HepG2 (cell line): Measurements from ENCODE around the gene SDR9C7. TPM values are rescaled to one million over a fixed set of nuclear protein-coding genes. Genes with fewer than 3 reads are reported as not detected.

Experiments
- ARHGAP35 ChIP-seq: sonication (generic); formaldehyde crosslinking; IDR thresholded peaks from 2 replicates; pipeline ENCODE4 v1.9.0; 2022; ENCODE audit warnings: mild to moderate bottlenecking, inconsistent platforms, moderate library complexity, missing genetic modification reagents, borderline replicate concordance
- HHEX ChIP-seq: IDR thresholded peaks from 2 replicates; pipeline ENCODE4 v1.6.1; 2016; ENCODE audit warnings: control low read depth
- MED1 ChIP-seq: sonication (generic); formaldehyde crosslinking; IDR thresholded peaks from 2 replicates; pipeline ENCODE4 v1.4.0; 2020; ENCODE audit warnings: missing genetic modification reagents
- NR2C2 ChIP-seq: sonication (generic); formaldehyde crosslinking; IDR thresholded peaks from 2 replicates; pipeline ENCODE4 v1.4.0; 2020; ENCODE audit warnings: missing genetic modification reagents, mild to moderate bottlenecking, moderate library complexity, borderline replicate concordance
- PCBP1 ChIP-seq: fragments of 200-400 bp; formaldehyde crosslinking; IDR thresholded peaks from 2 replicates; pipeline ENCODE4 v1.6.1; 2017; ENCODE audit warnings: mild to moderate bottlenecking, low read depth, low read length, borderline replicate concordance
- RAD21 ChIP-seq: fragments of 450-650 bp; formaldehyde crosslinking; IDR thresholded peaks from 2 replicates; pipeline ENCODE4 v1.5.0; 2020; ENCODE audit warnings: mild to moderate bottlenecking
- REPIN1 ChIP-seq: sonication (generic); formaldehyde crosslinking; IDR thresholded peaks from 2 replicates; pipeline ENCODE4 v1.8.0; 2022; ENCODE audit warnings: missing genetic modification reagents, low read depth, mild to moderate bottlenecking, borderline replicate concordance
- RFX3 ChIP-seq: IDR thresholded peaks from 2 replicates; pipeline ENCODE4 v1.6.1; 2016; ENCODE audit warnings: missing biosample characterization, missing genetic modification reagents
- SAP130 ChIP-seq: IDR thresholded peaks from 2 replicates; pipeline ENCODE4 v1.6.1; 2016; ENCODE audit warnings: low read depth
- SOX13 ChIP-seq, 3 experiments: fragments of 450-650 bp in 1 of 3; sonication (generic) in 1 of 3; formaldehyde crosslinking in 1 of 3; IDR thresholded peaks in 2 of 3; conservative IDR thresholded peaks in 1 of 3; 2 replicates each; pipeline versions ENCODE4 v1.5.0 to v1.6.1; 2016 to 2020; ENCODE audit warnings: antibody characterized with exemption in 1 of 3, mild to moderate bottlenecking in 1 of 3, missing compliant biosample characterization in 1 of 3, missing genetic modification reagents in 1 of 3, moderate library complexity in 1 of 3
- STAT5B ChIP-seq: sonication (generic); formaldehyde crosslinking; IDR thresholded peaks from 2 replicates; pipeline ENCODE4 v1.4.0; 2020; ENCODE audit warnings: missing genetic modification reagents
- ZNF143 ChIP-seq: sonication (generic); formaldehyde crosslinking; IDR thresholded peaks from 2 replicates; pipeline ENCODE4 v1.4.0; 2020; ENCODE audit warnings: missing genetic modification reagents
- ZNF430 ChIP-seq: sonication (generic); formaldehyde crosslinking; IDR thresholded peaks from 2 replicates; pipeline ENCODE4 v1.9.0; 2021; ENCODE audit warnings: mild to moderate bottlenecking, missing genetic modification reagents
- ZNF552 ChIP-seq: sonication (generic); formaldehyde crosslinking; IDR thresholded peaks from 2 replicates; pipeline ENCODE4 v1.9.0; 2022; ENCODE audit warnings: missing genetic modification reagents, mild to moderate bottlenecking, borderline replicate concordance
- ZNF558 ChIP-seq: sonication (generic); formaldehyde crosslinking; IDR thresholded peaks from 2 replicates; pipeline ENCODE4 v1.9.0; 2022; ENCODE audit warnings: mild to moderate bottlenecking, missing genetic modification reagents, borderline replicate concordance
- polyA plus RNA-seq, 8 experiments: library from polyadenylated mRNA; depleted of rRNA in 3 of 8; stranded (reverse) in 7 of 8; unstranded in 1 of 8; fragments of >200 nt; fragmentation: Illumina TruSeq in 4 of 8; extraction: Trizol in 4 of 8; gene quantifications; 2 replicates each; pipeline versions ENCODE4 v1.2.1 to v1.2.3, GENCODE V29; 2011 to 2016; ENCODE audit warnings: low read depth in 4 of 8, missing spikeins in 1 of 8, mixed read lengths in 1 of 8; ENCODE audit not compliant: insufficient read depth in 1 of 8
- total RNA-seq, 5 experiments: library from RNA; depleted of rRNA; stranded (reverse); fragments of >200 nt; fragmentation: Illumina TruSeq; extraction: Trizol; gene quantifications; 2 replicates each; pipeline ENCODE4 v1.2.3, GENCODE V29; 2016; ENCODE audit warnings: low read depth in 1 of 5
- TF ChIP-seq, protein P1 (sequence below): IDR thresholded peaks from 2 replicates; pipeline ENCODE4 v1.6.1; 2012; ENCODE audit warnings: low read length, improper control_type of control experiment
- TF ChIP-seq, protein P2 (sequence below): sonication (generic); formaldehyde crosslinking; IDR thresholded peaks from 2 replicates; pipeline ENCODE4 v1.4.0; 2020; ENCODE audit warnings: missing genetic modification reagents; ENCODE audit errors: not compliant biosample characterization
- TF ChIP-seq, protein P3 (sequence below): sonication (generic); formaldehyde crosslinking; conservative IDR thresholded peaks from 2 replicates; pipeline ENCODE4 v1.4.0; 2020; ENCODE audit warnings: missing genetic modification reagents
- TF ChIP-seq, protein P4 (sequence below), 2 experiments: sonication (generic) in 1 of 2; formaldehyde crosslinking in 1 of 2; IDR thresholded peaks; 2 replicates each; pipeline versions ENCODE4 v1.4.0 to v1.6.1; 2018 to 2020; ENCODE audit warnings: missing genetic modification reagents in 2 of 2, borderline replicate concordance in 1 of 2, low read depth in 1 of 2, mild to moderate bottlenecking in 1 of 2, missing biosample characterization in 1 of 2

The SDR9C7 gene
- total and polyA plus RNA-seq, 2 of the 13 experiments (the other 11 are each of a cell fraction or from before 2014, with no cell fraction given) = 0.04 TPM; not detected in 1

DNA sequence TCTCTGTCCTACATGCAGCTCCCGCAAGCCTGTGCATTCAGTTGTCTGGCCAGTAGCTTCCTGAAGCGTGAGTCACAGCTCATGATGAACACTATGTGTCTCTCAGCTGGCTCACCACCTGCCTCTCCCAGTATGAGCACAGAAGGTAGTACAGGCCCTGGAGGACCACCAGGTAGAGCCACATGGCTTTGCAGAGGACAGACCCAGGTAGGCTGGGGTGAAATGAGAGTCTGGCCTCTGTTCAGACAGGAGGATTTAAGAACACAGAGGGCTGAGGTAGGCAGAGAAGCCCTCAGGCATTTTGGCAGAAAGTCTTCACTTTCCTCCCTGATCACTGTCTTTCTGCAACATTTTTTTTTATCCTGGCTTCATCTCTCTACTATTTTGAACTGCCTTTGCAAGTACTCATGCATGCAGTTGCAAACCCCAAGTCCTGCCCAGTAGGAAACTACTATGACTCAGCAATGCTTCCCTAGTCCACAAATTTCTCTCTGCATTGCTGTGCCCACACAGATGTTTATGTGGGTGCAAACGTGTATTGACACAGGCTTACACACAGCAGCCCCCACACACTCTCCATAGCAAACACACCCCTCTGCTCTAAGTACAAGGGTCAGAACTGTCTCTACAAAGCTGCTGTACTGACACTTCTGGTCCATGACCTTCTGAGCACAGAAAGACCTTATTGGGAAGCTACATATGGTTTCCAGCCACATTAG, 7.2 kb upstream of the SDR9C7 start (continued):
- TF ChIP-seq, protein P1, sequence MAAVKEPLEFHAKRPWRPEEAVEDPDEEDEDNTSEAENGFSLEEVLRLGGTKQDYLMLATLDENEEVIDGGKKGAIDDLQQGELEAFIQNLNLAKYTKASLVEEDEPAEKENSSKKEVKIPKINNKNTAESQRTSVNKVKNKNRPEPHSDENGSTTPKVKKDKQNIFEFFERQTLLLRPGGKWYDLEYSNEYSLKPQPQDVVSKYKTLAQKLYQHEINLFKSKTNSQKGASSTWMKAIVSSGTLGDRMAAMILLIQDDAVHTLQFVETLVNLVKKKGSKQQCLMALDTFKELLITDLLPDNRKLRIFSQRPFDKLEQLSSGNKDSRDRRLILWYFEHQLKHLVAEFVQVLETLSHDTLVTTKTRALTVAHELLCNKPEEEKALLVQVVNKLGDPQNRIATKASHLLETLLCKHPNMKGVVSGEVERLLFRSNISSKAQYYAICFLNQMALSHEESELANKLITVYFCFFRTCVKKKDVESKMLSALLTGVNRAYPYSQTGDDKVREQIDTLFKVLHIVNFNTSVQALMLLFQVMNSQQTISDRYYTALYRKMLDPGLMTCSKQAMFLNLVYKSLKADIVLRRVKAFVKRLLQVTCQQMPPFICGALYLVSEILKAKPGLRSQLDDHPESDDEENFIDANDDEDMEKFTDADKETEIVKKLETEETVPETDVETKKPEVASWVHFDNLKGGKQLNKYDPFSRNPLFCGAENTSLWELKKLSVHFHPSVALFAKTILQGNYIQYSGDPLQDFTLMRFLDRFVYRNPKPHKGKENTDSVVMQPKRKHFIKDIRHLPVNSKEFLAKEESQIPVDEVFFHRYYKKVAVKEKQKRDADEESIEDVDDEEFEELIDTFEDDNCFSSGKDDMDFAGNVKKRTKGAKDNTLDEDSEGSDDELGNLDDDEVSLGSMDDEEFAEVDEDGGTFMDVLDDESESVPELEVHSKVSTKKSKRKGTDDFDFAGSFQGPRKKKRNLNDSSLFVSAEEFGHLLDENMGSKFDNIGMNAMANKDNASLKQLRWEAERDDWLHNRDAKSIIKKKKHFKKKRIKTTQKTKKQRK = no peak
- TF ChIP-seq PCBP1 = no peak
- TF ChIP-seq HHEX (CRISPR knock-in tag) = peak; percentile 36; the same call in 1 of the 2 replicates
- no peak for TF ChIP-seq ZNF552 (CRISPR knock-in tag)
- TF ChIP-seq, protein P2, sequence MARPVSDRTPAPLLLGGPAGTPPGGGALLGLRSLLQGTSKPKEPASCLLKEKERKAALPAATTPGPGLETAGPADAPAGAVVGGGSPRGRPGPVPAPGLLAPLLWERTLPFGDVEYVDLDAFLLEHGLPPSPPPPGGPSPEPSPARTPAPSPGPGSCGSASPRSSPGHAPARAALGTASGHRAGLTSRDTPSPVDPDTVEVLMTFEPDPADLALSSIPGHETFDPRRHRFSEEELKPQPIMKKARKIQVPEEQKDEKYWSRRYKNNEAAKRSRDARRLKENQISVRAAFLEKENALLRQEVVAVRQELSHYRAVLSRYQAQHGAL = no peak
- TF ChIP-seq MED1 = peak; percentile 95
- TF ChIP-seq ZNF143 (CRISPR knock-in tag) = no peak
- TF ChIP-seq, protein P3, sequence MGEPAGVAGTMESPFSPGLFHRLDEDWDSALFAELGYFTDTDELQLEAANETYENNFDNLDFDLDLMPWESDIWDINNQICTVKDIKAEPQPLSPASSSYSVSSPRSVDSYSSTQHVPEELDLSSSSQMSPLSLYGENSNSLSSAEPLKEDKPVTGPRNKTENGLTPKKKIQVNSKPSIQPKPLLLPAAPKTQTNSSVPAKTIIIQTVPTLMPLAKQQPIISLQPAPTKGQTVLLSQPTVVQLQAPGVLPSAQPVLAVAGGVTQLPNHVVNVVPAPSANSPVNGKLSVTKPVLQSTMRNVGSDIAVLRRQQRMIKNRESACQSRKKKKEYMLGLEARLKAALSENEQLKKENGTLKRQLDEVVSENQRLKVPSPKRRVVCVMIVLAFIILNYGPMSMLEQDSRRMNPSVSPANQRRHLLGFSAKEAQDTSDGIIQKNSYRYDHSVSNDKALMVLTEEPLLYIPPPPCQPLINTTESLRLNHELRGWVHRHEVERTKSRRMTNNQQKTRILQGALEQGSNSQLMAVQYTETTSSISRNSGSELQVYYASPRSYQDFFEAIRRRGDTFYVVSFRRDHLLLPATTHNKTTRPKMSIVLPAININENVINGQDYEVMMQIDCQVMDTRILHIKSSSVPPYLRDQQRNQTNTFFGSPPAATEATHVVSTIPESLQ = no peak
- TF ChIP-seq NR2C2 = peak; percentile 87
- no peak for TF ChIP-seq RFX3 (CRISPR knock-in tag)
- TF ChIP-seq RAD21 (CRISPR knock-in tag) = no peak
- TF ChIP-seq SAP130 = peak; percentile 91
- peak; percentile 75; the same call in 1 of the 2 replicates for TF ChIP-seq SOX13 (IDR thresholded peaks at IDR 0.05)
- TF ChIP-seq SOX13 (CRISPR knock-in tag; conservative IDR thresholded peaks at IDR 0.05 in 1 of 2, IDR thresholded peaks at IDR 0.05 in 1 of 2) = peak in 1 of 2 experiments; percentile 89; a peak in 2 of 4 replicates
- peak; percentile 49; the same call in 1 of the 2 replicates for TF ChIP-seq REPIN1 (CRISPR knock-in tag)
- TF ChIP-seq, protein P4, sequence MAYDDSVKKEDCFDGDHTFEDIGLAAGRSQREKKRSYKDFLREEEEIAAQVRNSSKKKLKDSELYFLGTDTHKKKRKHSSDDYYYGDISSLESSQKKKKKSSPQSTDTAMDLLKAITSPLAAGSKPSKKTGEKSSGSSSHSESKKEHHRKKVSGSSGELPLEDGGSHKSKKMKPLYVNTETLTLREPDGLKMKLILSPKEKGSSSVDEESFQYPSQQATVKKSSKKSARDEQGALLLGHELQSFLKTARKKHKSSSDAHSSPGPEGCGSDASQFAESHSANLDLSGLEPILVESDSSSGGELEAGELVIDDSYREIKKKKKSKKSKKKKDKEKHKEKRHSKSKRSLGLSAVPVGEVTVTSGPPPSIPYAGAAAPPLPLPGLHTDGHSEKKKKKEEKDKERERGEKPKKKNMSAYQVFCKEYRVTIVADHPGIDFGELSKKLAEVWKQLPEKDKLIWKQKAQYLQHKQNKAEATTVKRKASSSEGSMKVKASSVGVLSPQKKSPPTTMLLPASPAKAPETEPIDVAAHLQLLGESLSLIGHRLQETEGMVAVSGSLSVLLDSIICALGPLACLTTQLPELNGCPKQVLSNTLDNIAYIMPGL (CRISPR knock-in tag; IDR thresholded peaks at IDR 0.05; ENCODE audit: borderline replicate concordance in 1 of 2, low read depth in 1 of 2) = no peak
- TF ChIP-seq STAT5B = no peak
- no peak for TF ChIP-seq ARHGAP35 (CRISPR knock-in tag)
- peak; percentile 76 for TF ChIP-seq ZNF430
- no peak for TF ChIP-seq ZNF558 (CRISPR knock-in tag)
